ENCODE measurements around the gene SAE1.

GRCh38 chr19:47161876-47162489 lies 31.3 kb downstream of the SAE1 start:
- no peak for TF ChIP-seq RFX5 (IDR thresholded peaks at IDR 0.05; ENCODE audit: low read depth, low read length)
- TF ChIP-seq EZH2 (IDR thresholded peaks at IDR 0.05; ENCODE audit: borderline replicate concordance, control insufficient read depth, low read depth, low read length), result no peak
- TF ChIP-seq POLR2A (IDR thresholded peaks at IDR 0.05; ENCODE audit: low read depth, low read length), result no peak
- TF ChIP-seq, protein P1, sequence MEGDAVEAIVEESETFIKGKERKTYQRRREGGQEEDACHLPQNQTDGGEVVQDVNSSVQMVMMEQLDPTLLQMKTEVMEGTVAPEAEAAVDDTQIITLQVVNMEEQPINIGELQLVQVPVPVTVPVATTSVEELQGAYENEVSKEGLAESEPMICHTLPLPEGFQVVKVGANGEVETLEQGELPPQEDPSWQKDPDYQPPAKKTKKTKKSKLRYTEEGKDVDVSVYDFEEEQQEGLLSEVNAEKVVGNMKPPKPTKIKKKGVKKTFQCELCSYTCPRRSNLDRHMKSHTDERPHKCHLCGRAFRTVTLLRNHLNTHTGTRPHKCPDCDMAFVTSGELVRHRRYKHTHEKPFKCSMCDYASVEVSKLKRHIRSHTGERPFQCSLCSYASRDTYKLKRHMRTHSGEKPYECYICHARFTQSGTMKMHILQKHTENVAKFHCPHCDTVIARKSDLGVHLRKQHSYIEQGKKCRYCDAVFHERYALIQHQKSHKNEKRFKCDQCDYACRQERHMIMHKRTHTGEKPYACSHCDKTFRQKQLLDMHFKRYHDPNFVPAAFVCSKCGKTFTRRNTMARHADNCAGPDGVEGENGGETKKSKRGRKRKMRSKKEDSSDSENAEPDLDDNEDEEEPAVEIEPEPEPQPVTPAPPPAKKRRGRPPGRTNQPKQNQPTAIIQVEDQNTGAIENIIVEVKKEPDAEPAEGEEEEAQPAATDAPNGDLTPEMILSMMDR (IDR thresholded peaks at IDR 0.05 in 2 of 3, conservative IDR thresholded peaks at IDR 0.05 in 1 of 3; ENCODE audit: control insufficient read depth in 2 of 3, extremely low read depth in 1 of 3, insufficient read depth in 1 of 3, low read depth in 3 of 3, low read length in 3 of 3), result no peak
- TF ChIP-seq CREB1 (IDR thresholded peaks at IDR 0.05; ENCODE audit: low read depth), result no peak
- no peak for TF ChIP-seq LARP7 (IDR thresholded peaks at IDR 0.05)
- TF ChIP-seq ATF3 (IDR thresholded peaks at IDR 0.05; ENCODE audit: borderline replicate concordance, extremely low read depth, low read depth, low read length), result no peak
- no peak for TF ChIP-seq CEBPB (IDR thresholded peaks at IDR 0.05; ENCODE audit: borderline replicate concordance in 1 of 2, low read depth in 2 of 2, low read length in 2 of 2)
- no peak for TF ChIP-seq E2F4 (IDR thresholded peaks at IDR 0.05; ENCODE audit: low read depth, low read length)
- TF ChIP-seq NFYB (IDR thresholded peaks at IDR 0.05; ENCODE audit: insufficient read depth, low read depth, low read length), result no peak
- TF ChIP-seq MYC (IDR thresholded peaks at IDR 0.05; ENCODE audit: insufficient read depth, insufficient read length, insufficient replicate concordance, low read length, severe bottlenecking), result no peak

All from GM12878 (cell line).